ENCODE data around the gene BTBD1. TPM values are rescaled to one million over a fixed set of nuclear protein-coding genes. Genes with fewer than 3 reads are reported as not detected.

Gene BTBD1
- total and polyA plus RNA-seq, 2 donors, result 42.3 to 102 TPM

Small RNAs within 50 kb of the gene (small RNA-seq; reads per million reads assigned to genes)
- not detected for gene MIR4515

Other genes starting within 250 kb of the BTBD1 start
- 8.9 TPM for gene HOMER2, start 114.5 kb downstream of the BTBD1 start, total RNA-seq
- 1.2 TPM for gene HOMER2, start 114.5 kb downstream of the BTBD1 start, polyA plus RNA-seq
- gene RAMAC, start 81.0 kb downstream of the BTBD1 start, total RNA-seq, result 38.9 TPM
- 22.1 TPM for gene RAMAC, start 81.0 kb downstream of the BTBD1 start, polyA plus RNA-seq
- 15.7 TPM for gene C15orf40, start 55.6 kb downstream of the BTBD1 start, total RNA-seq
- 17.2 TPM for gene C15orf40, start 55.6 kb downstream of the BTBD1 start, polyA plus RNA-seq
- gene TM6SF1, start 40.4 kb upstream of the BTBD1 start, total RNA-seq, result 5.7 TPM
- 3.7 TPM for gene TM6SF1, start 40.4 kb upstream of the BTBD1 start, polyA plus RNA-seq
- 42.9 TPM for gene HDGFL3, start 140.6 kb upstream of the BTBD1 start, total RNA-seq
- gene HDGFL3, start 140.6 kb upstream of the BTBD1 start, polyA plus RNA-seq, result 34.1 TPM
- gene BNC1, start 217.4 kb upstream of the BTBD1 start, total RNA-seq, result 0.37 TPM
- 0.04 TPM for gene BNC1, start 217.4 kb upstream of the BTBD1 start, polyA plus RNA-seq